K562 (cell line): ENCODE results near the gene RNF207. TPM values are rescaled to one million over a fixed set of nuclear protein-coding genes. Genes with fewer than 3 reads are reported as not detected.
A peak's percentile ranks its signal among the peaks of the same experiment; 100 is the strongest.

Experiments
- EZH2 ChIP-seq: IDR thresholded peaks from 2 replicates; pipeline ENCODE4 v1.6.1; 2012; ENCODE audit warnings: low read depth, mild to moderate bottlenecking, inconsistent platforms, low read length, borderline replicate concordance
- FOXM1 ChIP-seq, 2 experiments: fragments of 450-650 bp in 1 of 2; sonication (generic) in 1 of 2; formaldehyde crosslinking in 1 of 2; IDR thresholded peaks; 2 replicates each; pipeline versions ENCODE4 v1.6.1 to v1.9.0; 2017 to 2022; ENCODE audit warnings: low read depth in 2 of 2, mild to moderate bottlenecking in 2 of 2, missing genetic modification reagents in 1 of 2, moderate library complexity in 1 of 2
- LCOR ChIP-seq: sonication (generic); formaldehyde crosslinking; IDR thresholded peaks from 2 replicates; pipeline ENCODE4 v1.8.0; 2022; ENCODE audit warnings: mild to moderate bottlenecking, missing genetic modification reagents
- MITF ChIP-seq: IDR thresholded peaks from 2 replicates; pipeline ENCODE4 v1.6.1; 2014; ENCODE audit warnings: antibody characterized with exemption
- NR2F6 ChIP-seq: fragments of 450-650 bp; formaldehyde crosslinking; IDR thresholded peaks from 2 replicates; pipeline ENCODE4 v1.4.0; 2020; ENCODE audit warnings: mild to moderate bottlenecking
- RBM34 ChIP-seq: fragments of 200-400 bp; formaldehyde crosslinking; IDR thresholded peaks from 2 replicates; pipeline ENCODE4 v1.6.1; 2018; ENCODE audit warnings: low read length, borderline replicate concordance; ENCODE audit not compliant: insufficient read depth
- U2AF1 ChIP-seq: fragments of 200-400 bp; formaldehyde crosslinking; optimal IDR thresholded peaks from 2 replicates; pipeline ENCODE3; 2017; ENCODE audit warnings: mild to moderate bottlenecking, low read depth, low read length, moderate library complexity
- ZNF644 ChIP-seq: fragments of 200-800 bp; sonication (Bioruptor generic); IDR thresholded peaks from 2 replicates; pipeline ENCODE4 v1.6.1; 2016; ENCODE audit warnings: low read depth, missing genetic modification characterization, missing compliant biosample characterization
- ZNF76 ChIP-seq: fragments of 250-450 bp; sonication (Bioruptor Pico); IDR thresholded peaks from 2 replicates; pipeline ENCODE4 v1.4.0; 2020; ENCODE audit warnings: mild to moderate bottlenecking, moderate library complexity, borderline replicate concordance
- polyA plus RNA-seq, 8 experiments: library from polyadenylated mRNA; depleted of rRNA in 4 of 8; stranded (reverse) in 5 of 8; unstranded in 3 of 8; fragments of >200 nt; fragmentation: Nextera tagmentation in 2 of 8; fragmentation: Illumina TruSeq in 1 of 8; extraction: Ambion mirVana in 2 of 8; extraction: Trizol in 1 of 8; gene quantifications; 2 replicates each; pipeline versions ENCODE4 v1.2.1 to v1.2.3, GENCODE V29; 2011 to 2014; ENCODE audit warnings: inconsistent platforms in 1 of 8, missing spikeins in 1 of 8
- total RNA-seq, 7 experiments: library from RNA; depleted of rRNA in 6 of 7; stranded (reverse); fragments of >200 nt in 6 of 7; fragmentation: Illumina TruSeq in 2 of 7; extraction: Trizol in 2 of 7; gene quantifications; 2 replicates each; pipeline versions ENCODE4 v1.2.1 to v1.2.3, GENCODE V29; 2011 to 2021; ENCODE audit warnings: low replicate concordance in 1 of 7
- TF ChIP-seq, protein P1 (sequence below): sonication (generic); formaldehyde crosslinking; IDR thresholded peaks from 2 replicates; pipeline ENCODE4 v1.8.1; 2023; ENCODE audit warnings: mild to moderate bottlenecking, missing genetic modification reagents
- TF ChIP-seq, protein P2 (sequence below), 2 experiments: fragments of 450-650 bp; formaldehyde crosslinking in 1 of 2; IDR thresholded peaks; 2 replicates each; pipeline versions ENCODE4 v1.4.0 to v1.6.1; 2014 to 2020; ENCODE audit warnings: mild to moderate bottlenecking in 2 of 2, borderline replicate concordance in 1 of 2, low read depth in 1 of 2

RNF207 gene
- total and polyA plus RNA-seq, 9 of the 15 experiments (the other 6 are each of a cell fraction or from before 2014, with no cell fraction given) = 2.7 to 30.6 (median 12.9) TPM

- TF ChIP-seq MITF (no peak), FOXM1 (IDR thresholded peaks at IDR 0.05; ENCODE audit: low read depth) (no peak), FOXM1 (CRISPR knock-in tag; IDR thresholded peaks at IDR 0.05; ENCODE audit: low read depth) (0 out of 2 replicates have a peak, but pooled peaks have one; percentile 24), NR2F6 (no peak), RBM34 (no peak), EZH2 (no peak), ZNF76 (CRISPR knock-in tag) (no peak), LCOR (CRISPR knock-in tag) (no peak), U2AF1 (no peak), ZNF644 (tag) (no peak)
- TF ChIP-seq, protein P1, sequence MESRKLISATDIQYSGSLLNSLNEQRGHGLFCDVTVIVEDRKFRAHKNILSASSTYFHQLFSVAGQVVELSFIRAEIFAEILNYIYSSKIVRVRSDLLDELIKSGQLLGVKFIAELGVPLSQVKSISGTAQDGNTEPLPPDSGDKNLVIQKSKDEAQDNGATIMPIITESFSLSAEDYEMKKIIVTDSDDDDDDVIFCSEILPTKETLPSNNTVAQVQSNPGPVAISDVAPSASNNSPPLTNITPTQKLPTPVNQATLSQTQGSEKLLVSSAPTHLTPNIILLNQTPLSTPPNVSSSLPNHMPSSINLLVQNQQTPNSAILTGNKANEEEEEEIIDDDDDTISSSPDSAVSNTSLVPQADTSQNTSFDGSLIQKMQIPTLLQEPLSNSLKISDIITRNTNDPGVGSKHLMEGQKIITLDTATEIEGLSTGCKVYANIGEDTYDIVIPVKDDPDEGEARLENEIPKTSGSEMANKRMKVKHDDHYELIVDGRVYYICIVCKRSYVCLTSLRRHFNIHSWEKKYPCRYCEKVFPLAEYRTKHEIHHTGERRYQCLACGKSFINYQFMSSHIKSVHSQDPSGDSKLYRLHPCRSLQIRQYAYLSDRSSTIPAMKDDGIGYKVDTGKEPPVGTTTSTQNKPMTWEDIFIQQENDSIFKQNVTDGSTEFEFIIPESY (CRISPR knock-in tag) = no peak
- TF ChIP-seq, protein P2, sequence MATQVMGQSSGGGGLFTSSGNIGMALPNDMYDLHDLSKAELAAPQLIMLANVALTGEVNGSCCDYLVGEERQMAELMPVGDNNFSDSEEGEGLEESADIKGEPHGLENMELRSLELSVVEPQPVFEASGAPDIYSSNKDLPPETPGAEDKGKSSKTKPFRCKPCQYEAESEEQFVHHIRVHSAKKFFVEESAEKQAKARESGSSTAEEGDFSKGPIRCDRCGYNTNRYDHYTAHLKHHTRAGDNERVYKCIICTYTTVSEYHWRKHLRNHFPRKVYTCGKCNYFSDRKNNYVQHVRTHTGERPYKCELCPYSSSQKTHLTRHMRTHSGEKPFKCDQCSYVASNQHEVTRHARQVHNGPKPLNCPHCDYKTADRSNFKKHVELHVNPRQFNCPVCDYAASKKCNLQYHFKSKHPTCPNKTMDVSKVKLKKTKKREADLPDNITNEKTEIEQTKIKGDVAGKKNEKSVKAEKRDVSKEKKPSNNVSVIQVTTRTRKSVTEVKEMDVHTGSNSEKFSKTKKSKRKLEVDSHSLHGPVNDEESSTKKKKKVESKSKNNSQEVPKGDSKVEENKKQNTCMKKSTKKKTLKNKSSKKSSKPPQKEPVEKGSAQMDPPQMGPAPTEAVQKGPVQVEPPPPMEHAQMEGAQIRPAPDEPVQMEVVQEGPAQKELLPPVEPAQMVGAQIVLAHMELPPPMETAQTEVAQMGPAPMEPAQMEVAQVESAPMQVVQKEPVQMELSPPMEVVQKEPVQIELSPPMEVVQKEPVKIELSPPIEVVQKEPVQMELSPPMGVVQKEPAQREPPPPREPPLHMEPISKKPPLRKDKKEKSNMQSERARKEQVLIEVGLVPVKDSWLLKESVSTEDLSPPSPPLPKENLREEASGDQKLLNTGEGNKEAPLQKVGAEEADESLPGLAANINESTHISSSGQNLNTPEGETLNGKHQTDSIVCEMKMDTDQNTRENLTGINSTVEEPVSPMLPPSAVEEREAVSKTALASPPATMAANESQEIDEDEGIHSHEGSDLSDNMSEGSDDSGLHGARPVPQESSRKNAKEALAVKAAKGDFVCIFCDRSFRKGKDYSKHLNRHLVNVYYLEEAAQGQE (IDR thresholded peaks at IDR 0.05; ENCODE audit: borderline replicate concordance) = 0 out of 2 replicates have a peak, but pooled peaks have one; percentile 3
- TF ChIP-seq, protein P2 (CRISPR knock-in tag; IDR thresholded peaks at IDR 0.05; ENCODE audit: low read depth) = no peak
Measured at GRCh38 chr1:6245869-6246496, 40.1 kb downstream of the RNF207 start (continued).
